H9 (cell line): Measurements from ENCODE around the gene LRCOL1. TPM values are rescaled to one million over a fixed set of nuclear protein-coding genes. Genes with fewer than 3 reads are reported as not detected.

Experiments used
- DNase-seq: peaks from one replicate; pipeline ENCODE4 v3.0.0-alpha.2; 2017
- H2AFZ ChIP-seq: one replicate; pipeline ENCODE4 v1.6.1; 2013; ENCODE audit warnings: mild to moderate bottlenecking, low read length, control low read depth, moderate library complexity
- H2AK5ac ChIP-seq: 2 replicates; pipeline ENCODE4 v1.6.1; 2013; ENCODE audit warnings: low read length, control low read depth, mixed read lengths; ENCODE audit not compliant: insufficient read length
- H2BK120ac ChIP-seq: one replicate; pipeline ENCODE4 v1.6.1; 2013; ENCODE audit warnings: low read depth, mild to moderate bottlenecking, low read length, control low read depth, inconsistent platforms; ENCODE audit not compliant: poor library complexity, severe bottlenecking
- H2BK12ac ChIP-seq: 2 replicates; pipeline ENCODE4 v1.6.1; 2013; ENCODE audit warnings: low read length, control low read depth, mixed read lengths, low read depth; ENCODE audit not compliant: insufficient read length
- H2BK15ac ChIP-seq: 2 replicates; pipeline ENCODE4 v1.6.1; 2013; ENCODE audit warnings: low read depth, low read length, control low read depth
- H2BK20ac ChIP-seq: one replicate; pipeline ENCODE4 v1.6.1; 2013; ENCODE audit warnings: low read depth, mild to moderate bottlenecking, low read length, control low read depth, inconsistent platforms; ENCODE audit not compliant: poor library complexity, severe bottlenecking
- H2BK5ac ChIP-seq: 2 replicates; pipeline ENCODE4 v1.6.1; 2013; ENCODE audit warnings: low read length, control low read depth, mixed read lengths; ENCODE audit not compliant: insufficient read length
- H3K14ac ChIP-seq: 2 replicates; pipeline ENCODE4 v1.6.1; 2013; ENCODE audit warnings: low read length, control low read depth; ENCODE audit not compliant: insufficient read depth
- H3K18ac ChIP-seq: 2 replicates; pipeline ENCODE4 v1.6.1; 2013; ENCODE audit warnings: low read depth, mild to moderate bottlenecking, mixed read lengths, low read length, control low read depth; ENCODE audit not compliant: insufficient read length
- H3K23ac ChIP-seq: 2 replicates; pipeline ENCODE4 v1.6.1; 2013; ENCODE audit warnings: low read length, control low read depth, mixed read lengths, low read depth; ENCODE audit not compliant: insufficient read length
- H3K23me2 ChIP-seq: 2 replicates; pipeline ENCODE4 v1.6.1; 2013; ENCODE audit warnings: low read depth, mild to moderate bottlenecking, mixed read lengths, low read length, control low read depth; ENCODE audit not compliant: insufficient read length, poor library complexity, severe bottlenecking
- H3K27ac ChIP-seq: 2 replicates; pipeline ENCODE4 v1.5.1; 2013; ENCODE audit warnings: low read length, control low read depth, mixed read lengths, low read depth; ENCODE audit not compliant: insufficient read length
- H3K27me3 ChIP-seq: 2 replicates; pipeline ENCODE4 v1.6.1; 2013; ENCODE audit warnings: low read length, control low read depth, inconsistent platforms; ENCODE audit not compliant: insufficient read depth
- H3K4ac ChIP-seq: 2 replicates; pipeline ENCODE4 v1.6.1; 2013; ENCODE audit warnings: low read depth, mild to moderate bottlenecking, control low read depth, inconsistent platforms, low read length, moderate library complexity
- H3K4me1 ChIP-seq: 2 replicates; pipeline ENCODE4 v1.6.1; 2013; ENCODE audit warnings: low read length, control low read depth, inconsistent platforms; ENCODE audit not compliant: insufficient read depth
- H3K4me2 ChIP-seq: 2 replicates; pipeline ENCODE4 v1.6.1; 2013; ENCODE audit warnings: low read length, control low read depth, mixed read lengths; ENCODE audit not compliant: insufficient read length, insufficient read depth
- H3K56ac ChIP-seq: 2 replicates; pipeline ENCODE4 v1.6.1; 2013; ENCODE audit warnings: low read depth, mild to moderate bottlenecking, mixed read lengths, low read length, control low read depth; ENCODE audit not compliant: insufficient read length
- H3K79me1 ChIP-seq: 2 replicates; pipeline ENCODE4 v1.6.1; 2013; ENCODE audit warnings: low read depth, mild to moderate bottlenecking, moderate library complexity, low read length, control low read depth, inconsistent platforms; ENCODE audit not compliant: insufficient read depth, poor library complexity, severe bottlenecking
- H3K79me2 ChIP-seq: 2 replicates; pipeline ENCODE4 v1.6.1; 2013; ENCODE audit warnings: low read length, control low read depth, inconsistent platforms; ENCODE audit not compliant: insufficient read depth
- H3K9ac ChIP-seq: 2 replicates; pipeline ENCODE4 v1.6.1; 2013; ENCODE audit warnings: low read length, control low read depth, mixed read lengths; ENCODE audit not compliant: insufficient read length; ENCODE audit errors: extremely low read depth
- H3K9me3 ChIP-seq: one replicate; pipeline ENCODE4 v1.6.1; 2013; ENCODE audit warnings: low read depth, low read length, inconsistent platforms; ENCODE audit not compliant: control insufficient read depth
- H3T11ph ChIP-seq: one replicate; pipeline ENCODE4 v1.6.1; 2013; ENCODE audit warnings: mild to moderate bottlenecking, low read length, control low read depth, inconsistent platforms
- H4K20me1 ChIP-seq: one replicate; pipeline ENCODE4 v1.6.1; 2013; ENCODE audit not compliant: control insufficient read depth, insufficient read length, insufficient read depth
- H4K5ac ChIP-seq: 2 replicates; pipeline ENCODE4 v1.6.1; 2013; ENCODE audit warnings: low read depth, mild to moderate bottlenecking, mixed read lengths, low read length, control low read depth; ENCODE audit not compliant: insufficient read length
- H4K8ac ChIP-seq: replicated peaks from 2 replicates; pipeline ENCODE4 v1.6.1; 2013; ENCODE audit warnings: low read length, control low read depth, mixed read lengths, low read depth; ENCODE audit not compliant: insufficient read length
- H4K91ac ChIP-seq: 2 replicates; pipeline ENCODE4 v1.6.1; 2013; ENCODE audit warnings: low read depth, mild to moderate bottlenecking, moderate library complexity, mixed read lengths, low read length, control low read depth; ENCODE audit not compliant: insufficient read length
- H3K27ac Mint-ChIP-seq, 3 experiments: 2 replicates in 2 of 3; 3 replicates in 1 of 3; pipeline ENCODE4 v1.8.0; 2020 to 2021; ENCODE audit warnings: mixed read lengths in 3 of 3, mild to moderate bottlenecking in 1 of 3, moderate library complexity in 1 of 3
- H3K27me3 Mint-ChIP-seq: 2 replicates; pipeline ENCODE4 v1.8.0; 2021; ENCODE audit warnings: low read depth, mild to moderate bottlenecking, moderate library complexity, mixed read lengths
- H3K36me3 Mint-ChIP-seq, 3 experiments: 2 replicates in 2 of 3; 3 replicates in 1 of 3; pipeline ENCODE4 v1.8.0; 2020 to 2021; ENCODE audit warnings: low read depth in 3 of 3, mixed read lengths in 3 of 3; ENCODE audit not compliant: insufficient read depth in 1 of 3
- H3K4me1 Mint-ChIP-seq, 2 experiments: 2 replicates each; pipeline ENCODE4 v1.8.0; 2020; ENCODE audit warnings: mixed read lengths in 2 of 2
- H3K4me3 Mint-ChIP-seq, 2 experiments: 2 replicates in 1 of 2; 3 replicates in 1 of 2; pipeline ENCODE4 v1.8.0; 2020 to 2021; ENCODE audit warnings: mild to moderate bottlenecking in 2 of 2, mixed read lengths in 2 of 2, moderate library complexity in 1 of 2
- H3K9me3 Mint-ChIP-seq, 2 experiments: 2 replicates in 1 of 2; 3 replicates in 1 of 2; pipeline ENCODE4 v1.8.0; 2020; ENCODE audit warnings: mild to moderate bottlenecking in 2 of 2, mixed read lengths in 2 of 2, moderate library complexity in 1 of 2
- CTCF ChIP-seq: fragments of 200-600 bp; sonication (generic); conservative IDR thresholded peaks from 3 replicates; pipeline ENCODE4 v1.8.0; 2021; ENCODE audit warnings: antibody characterized with exemption, mild to moderate bottlenecking
- WGBS: extraction: QIAGEN DNeasy Blood & Tissue Kit; methylation state at CpG from one replicate; pipeline ENCODE4 v1.1.7; 2013; ENCODE audit warnings: missing lambda C conversion rate, low lambda C conversion rate, mixed read lengths; ENCODE audit not compliant: insufficient read length; ENCODE audit errors: extremely low coverage; 5-methylcytosine and 5-hydroxymethylcytosine counted together
- total RNA-seq: library from RNA; stranded (reverse); gene quantifications from 2 replicates; pipeline ENCODE4 v1.2.1, GENCODE V29; 2021

Gene LRCOL1
- total RNA-seq, 1 experiment from 2014 or later, result not detected

- Histone ChIP-seq H3K79me2 (no peaks in the 10 kb centered on the region), H2AK5ac (no peak overlapping the region), H4K5ac (no peak overlapping the region), H4K8ac (no peak overlapping the region), H3K27ac (no peak overlapping the region), H2BK20ac (no peak overlapping the region), H2BK5ac (no peak overlapping the region), H3K23me2 (no peaks in the 10 kb centered on the region), H2AFZ (no peak overlapping the region), H2BK12ac (no peak overlapping the region), H3K79me1 (no peaks in the 10 kb centered on the region), H2BK15ac (no peak overlapping the region), H3K18ac (no peak overlapping the region), H3K4me1 (no peaks in the 10 kb centered on the region), H3K4me2 (no peak overlapping the region), H3T11ph (no peak overlapping the region), H3K23ac (no peak overlapping the region), H3K56ac (no peak overlapping the region), H3K9ac (no peak overlapping the region), H3K27me3 (peaks cover 16% of the 10 kb centered on the region), H3K9me3 (peaks cover 17% of the 10 kb centered on the region), H4K20me1 (no peaks in the 10 kb centered on the region), H3K14ac (no peak overlapping the region), H3K4ac (no peak overlapping the region), H2BK120ac (no peak overlapping the region), H4K91ac (no peak overlapping the region)
- H3K4me1 Mint-ChIP-seq, result peaks cover 5 to 15% of the 10 kb centered on the region in 2 experiments
- no peak for DNase-seq
- no peak for TF ChIP-seq CTCF
- H3K27ac Mint-ChIP-seq, result no peak overlapping the region
- no peak overlapping the region for H3K4me3 Mint-ChIP-seq
- H3K36me3 Mint-ChIP-seq, result peaks cover 18 to 30% (median 24%) of the 10 kb centered on the region in 3 experiments
- H3K9me3 Mint-ChIP-seq, result peaks cover 15 to 16% of the 10 kb centered on the region in 2 experiments
- no CpG with 5 or more reads among the region's 28 CpGs for WGBS
- H3K27me3 Mint-ChIP-seq, result peaks cover 38% of the 10 kb centered on the region
Observed at GRCh38 chr12:132620899-132621656, 10.7 kb upstream of the LRCOL1 start.
